ENCODE results near the gene TCERG1L. TPM values are rescaled to one million over a fixed set of nuclear protein-coding genes. Genes with fewer than 3 reads are reported as not detected.
"Not testable (repeated sequence)": the region's sequence is repeated elsewhere in the genome, so short reads cannot be mapped to it uniquely, and the experiment has no call there.

The TCERG1L gene
- total RNA-seq, 1 donor from 2014 or later, result not detected

DNA sequence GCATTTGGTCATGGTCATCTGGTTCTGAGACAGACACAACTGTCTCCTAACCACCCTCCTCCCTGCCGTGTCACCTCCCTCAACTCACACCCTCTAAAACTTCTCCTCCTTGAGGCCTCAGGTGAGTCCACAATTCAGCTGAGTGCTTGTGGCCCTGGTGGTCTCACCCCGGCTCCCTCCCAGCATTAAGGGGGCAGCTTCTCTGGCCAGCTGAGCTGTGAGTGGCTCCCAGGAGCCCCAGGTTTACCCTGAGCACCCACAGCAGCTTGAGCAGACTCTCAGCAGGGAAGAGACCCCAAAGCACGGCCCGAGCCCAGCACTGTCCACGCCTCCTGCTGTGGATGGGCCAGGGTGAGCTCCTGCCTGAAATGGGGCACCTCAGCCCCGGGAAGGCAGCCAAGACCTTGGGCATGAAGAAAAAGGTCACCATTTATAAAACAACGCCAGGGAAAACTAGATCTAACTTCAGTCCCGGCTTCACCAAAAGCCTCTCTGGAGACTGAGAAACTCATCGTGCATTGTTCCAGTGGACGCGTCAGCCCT is 201.2 kb downstream of the TCERG1L start:
- H3K27me3 ChIP-seq, result peaks cover 6% of the 10 kb centered on the region
- H3K36me3 ChIP-seq, result no peaks in the 10 kb centered on the region
- intact Hi-C loops (cut with DNase I), result no loop called here
- H3K9me3 ChIP-seq, result no peaks in the 10 kb centered on the region
- ATAC-seq, result no peak
- no peaks in the 10 kb centered on the region for H3K4me1 ChIP-seq
- no peak overlapping the region for H3K27ac ChIP-seq
- no peak for DNase-seq
- TF ChIP-seq, protein P1, sequence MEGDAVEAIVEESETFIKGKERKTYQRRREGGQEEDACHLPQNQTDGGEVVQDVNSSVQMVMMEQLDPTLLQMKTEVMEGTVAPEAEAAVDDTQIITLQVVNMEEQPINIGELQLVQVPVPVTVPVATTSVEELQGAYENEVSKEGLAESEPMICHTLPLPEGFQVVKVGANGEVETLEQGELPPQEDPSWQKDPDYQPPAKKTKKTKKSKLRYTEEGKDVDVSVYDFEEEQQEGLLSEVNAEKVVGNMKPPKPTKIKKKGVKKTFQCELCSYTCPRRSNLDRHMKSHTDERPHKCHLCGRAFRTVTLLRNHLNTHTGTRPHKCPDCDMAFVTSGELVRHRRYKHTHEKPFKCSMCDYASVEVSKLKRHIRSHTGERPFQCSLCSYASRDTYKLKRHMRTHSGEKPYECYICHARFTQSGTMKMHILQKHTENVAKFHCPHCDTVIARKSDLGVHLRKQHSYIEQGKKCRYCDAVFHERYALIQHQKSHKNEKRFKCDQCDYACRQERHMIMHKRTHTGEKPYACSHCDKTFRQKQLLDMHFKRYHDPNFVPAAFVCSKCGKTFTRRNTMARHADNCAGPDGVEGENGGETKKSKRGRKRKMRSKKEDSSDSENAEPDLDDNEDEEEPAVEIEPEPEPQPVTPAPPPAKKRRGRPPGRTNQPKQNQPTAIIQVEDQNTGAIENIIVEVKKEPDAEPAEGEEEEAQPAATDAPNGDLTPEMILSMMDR (IDR thresholded peaks at IDR 0.05), result no peak
- H3K4me3 ChIP-seq, result no peak overlapping the region

DNA sequence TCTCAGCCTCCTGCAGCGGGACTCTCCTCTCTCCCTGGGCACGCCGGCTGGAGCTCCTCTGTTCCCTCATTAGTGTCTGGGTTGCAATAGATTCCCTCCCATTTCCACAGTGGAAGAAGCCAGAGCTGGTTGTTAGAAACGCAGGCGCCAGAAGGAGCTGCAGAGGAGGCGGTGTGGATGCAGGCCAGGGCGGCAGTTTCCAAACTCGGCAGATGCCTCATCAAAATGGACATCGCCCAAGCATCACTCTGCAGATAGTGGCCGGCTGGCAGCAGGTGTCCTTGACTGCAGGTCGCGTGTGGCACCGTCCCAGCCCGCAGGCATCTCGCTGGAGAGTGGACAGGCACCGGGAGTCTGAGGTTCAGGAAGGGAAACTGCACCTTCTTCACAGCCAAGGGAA is 201.8 kb downstream of the TCERG1L start:
- H3K36me3 ChIP-seq, result no peaks in the 10 kb centered on the region
- no peak overlapping the region for H3K4me3 ChIP-seq
- DNase-seq (no peak), ATAC-seq (no peak)
- peaks cover 6% of the 10 kb centered on the region for H3K27me3 ChIP-seq
- H3K27ac ChIP-seq, result no peak overlapping the region
- intact Hi-C loops (cut with DNase I), result no loop called here
- TF ChIP-seq, protein P1 (IDR thresholded peaks at IDR 0.05), result no peak
- H3K4me1 ChIP-seq, result no peaks in the 10 kb centered on the region
- no peaks in the 10 kb centered on the region for H3K9me3 ChIP-seq

DNA sequence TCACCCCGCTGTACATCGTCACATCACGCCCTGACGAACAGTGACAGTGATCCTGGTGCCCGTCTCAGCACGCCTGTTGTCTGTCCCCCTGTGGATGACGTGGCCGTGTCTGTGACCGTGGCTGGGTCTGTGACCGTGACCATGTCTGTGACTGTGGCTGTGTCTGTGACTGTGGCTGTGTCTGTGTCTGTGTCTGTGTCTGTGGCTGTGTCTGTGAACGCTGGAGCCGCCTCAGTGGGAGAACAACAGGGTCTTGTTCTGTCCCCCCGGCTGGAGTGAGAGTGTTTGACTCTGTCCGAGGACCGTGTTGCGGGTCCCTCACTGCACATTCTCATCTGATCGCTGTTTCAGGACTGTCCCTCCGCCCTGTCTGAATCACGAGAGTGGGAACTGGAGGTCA is 202.2 kb downstream of the TCERG1L start:
- H3K9me3 ChIP-seq, result no peaks in the 10 kb centered on the region
- H3K4me3 ChIP-seq, result no peak overlapping the region
- ATAC-seq (no peak), DNase-seq (no peak)
- no peaks in the 10 kb centered on the region for H3K4me1 ChIP-seq
- TF ChIP-seq, protein P1 (IDR thresholded peaks at IDR 0.05), result no peak
- intact Hi-C loops (cut with DNase I), result no loop called here
- H3K36me3 ChIP-seq, result no peaks in the 10 kb centered on the region
- no peak overlapping the region for H3K27ac ChIP-seq
- peaks cover 6% of the 10 kb centered on the region for H3K27me3 ChIP-seq

DNA sequence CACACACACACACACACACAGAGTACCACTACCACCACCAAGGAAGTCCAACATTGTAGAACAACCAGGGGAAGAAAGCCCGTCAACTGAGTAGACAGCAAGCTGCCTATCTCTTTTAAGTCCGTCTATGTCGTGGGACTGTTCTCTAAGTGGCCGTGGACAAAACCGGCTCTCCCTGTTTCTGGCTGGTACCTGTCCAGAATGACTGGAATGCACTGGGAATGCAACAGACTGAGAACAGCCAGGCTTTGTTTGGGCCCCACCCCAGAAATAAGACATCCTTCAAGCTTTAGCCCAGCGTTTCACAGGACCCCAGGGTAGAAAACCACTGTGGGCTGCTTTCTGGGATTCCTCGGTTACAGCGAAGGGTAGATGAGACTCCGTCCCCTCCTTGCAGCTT is 203.6 kb downstream of the TCERG1L start:
- Histone ChIP-seq H3K36me3 (no peaks in the 10 kb centered on the region), H3K4me1 (no peaks in the 10 kb centered on the region), H3K27me3 (peaks cover 6% of the 10 kb centered on the region), H3K9me3 (no peaks in the 10 kb centered on the region), H3K4me3 (no peak overlapping the region), H3K27ac (no peak overlapping the region)
- TF ChIP-seq, protein P1 (IDR thresholded peaks at IDR 0.05), result no peak
- ATAC-seq, result no peak
- intact Hi-C loops (cut with DNase I), result no loop called here
- no peak for DNase-seq

- Histone ChIP-seq H3K27me3 (no peaks in the 10 kb centered on the region), H3K27ac (no peak overlapping the region), H3K4me1 (no peaks in the 10 kb centered on the region), H3K9me3 (no peaks in the 10 kb centered on the region), H3K4me3 (no peak overlapping the region), H3K36me3 (no peaks in the 10 kb centered on the region)
- TF ChIP-seq, protein P1 (IDR thresholded peaks at IDR 0.05), result no peak
- intact Hi-C loops (cut with DNase I), result no loop called here
- DNase-seq (no peak), ATAC-seq (no peak)
Measured at GRCh38 chr10:131102676-131103075, 208.8 kb downstream of the TCERG1L start.

DNA sequence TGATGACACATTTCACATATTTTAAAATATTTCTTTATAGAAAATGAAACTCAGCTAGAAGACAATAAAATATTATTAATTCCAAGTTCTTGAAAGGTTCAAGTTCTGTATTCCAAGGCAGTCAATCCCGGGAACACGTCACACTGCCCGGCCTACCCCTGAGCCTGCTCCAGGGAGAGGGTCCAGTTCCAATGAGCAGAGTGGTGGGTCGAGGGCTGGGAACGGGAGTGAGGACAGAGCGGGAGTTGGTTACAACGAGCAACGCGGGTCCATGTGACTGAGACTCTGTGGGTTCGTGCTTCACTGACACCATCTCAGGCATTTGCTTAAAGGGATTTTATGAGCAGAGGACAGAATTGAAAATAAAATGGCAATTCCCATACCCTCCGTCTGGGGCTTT is 209.4 kb downstream of the TCERG1L start:
- no peak for DNase-seq
- Histone ChIP-seq H3K9me3 (no peaks in the 10 kb centered on the region), H3K27ac (no peak overlapping the region), H3K4me1 (no peaks in the 10 kb centered on the region), H3K27me3 (no peaks in the 10 kb centered on the region), H3K4me3 (no peak overlapping the region), H3K36me3 (no peaks in the 10 kb centered on the region)
- intact Hi-C loops (cut with DNase I), result no loop called here
- TF ChIP-seq, protein P1 (IDR thresholded peaks at IDR 0.05), result no peak
- ATAC-seq, result no peak

DNA sequence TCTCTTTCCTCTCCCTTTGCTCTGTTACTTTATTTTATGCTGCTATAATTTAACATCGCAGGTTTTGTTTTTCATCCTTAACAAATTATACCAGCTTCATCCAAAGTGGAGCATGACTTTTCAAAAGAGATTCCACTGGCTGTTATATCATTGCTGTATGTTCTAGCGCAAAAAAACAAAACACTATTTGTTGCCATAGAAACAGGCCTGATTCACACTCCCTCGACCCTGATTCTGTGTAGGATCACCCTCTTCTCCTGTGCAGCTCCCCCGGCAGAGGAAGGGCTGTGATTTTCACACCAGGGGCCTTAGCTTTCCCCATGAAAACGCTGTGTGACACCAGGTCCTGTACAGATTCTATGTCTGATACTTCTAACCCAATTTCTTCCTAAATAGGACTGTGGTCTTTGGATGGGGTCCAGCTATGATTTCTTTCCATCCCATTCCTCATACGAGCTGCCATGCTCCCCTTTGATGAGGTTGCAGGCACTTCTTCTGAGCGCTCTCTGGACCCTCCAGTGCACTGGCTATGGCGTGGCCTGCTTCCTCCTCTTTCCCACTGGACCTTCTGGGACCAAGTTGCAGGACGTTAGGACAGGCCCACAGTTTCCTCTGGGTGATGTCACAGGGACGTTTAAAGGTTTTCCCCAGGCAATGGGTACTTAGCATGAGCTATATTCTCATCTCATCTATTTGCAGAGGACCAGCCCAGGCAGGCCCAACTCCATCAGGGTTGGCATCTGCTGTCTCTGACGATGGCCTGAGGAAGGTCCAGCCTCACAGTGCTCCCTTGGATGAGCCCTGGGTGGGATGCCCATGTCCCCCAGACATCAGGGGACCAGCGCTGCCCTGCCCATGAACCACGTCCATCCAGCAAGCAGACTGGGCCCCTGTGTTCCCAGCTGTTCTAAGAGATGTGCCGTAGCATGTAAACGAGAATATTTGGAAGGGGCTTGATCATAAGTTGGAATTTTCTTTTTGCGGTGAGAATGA is 210.8 kb downstream of the TCERG1L start:
- ATAC-seq; intact Hi-C loops (cut with DNase I): not testable (repeated sequence)

More for the DNA sequence above, 210.8 kb downstream of the TCERG1L start:
- not testable (repeated sequence) for H3K36me3 ChIP-seq, H3K27me3 ChIP-seq, DNase-seq, H3K4me3 ChIP-seq, H3K27ac ChIP-seq, H3K4me1 ChIP-seq, H3K9me3 ChIP-seq

All from upper lobe of right lung (tissue), 1 donor.